NCI-H2196 (cell line): ENCODE measurements around the gene GALNT9.
"Not testable (repeated sequence)": the region's sequence is repeated elsewhere in the genome, so short reads cannot be mapped to it uniquely, and the experiment has no call there.

Experiments
- DNase-seq: peaks from one replicate; lab custom pipeline; 2025; ENCODE audit not compliant: unreplicated experiment; lab: John Stamatoyannopoulos, UW

The GALNT9 gene

GRCh38 chr12:132314516-132315233 lies 14.7 kb downstream of the GALNT9 start:
- DNase-seq: no peak

GRCh38 chr12:132314035-132314434 lies 15.4 kb downstream of the GALNT9 start:
- DNase-seq: no peak

GRCh38 chr12:132313182-132313581 lies 16.2 kb downstream of the GALNT9 start:
- no peak for DNase-seq

- DNase-seq: no peak
These were observed 16.9 kb downstream of the GALNT9 start for GRCh38 chr12:132312516-132312915.

DNA sequence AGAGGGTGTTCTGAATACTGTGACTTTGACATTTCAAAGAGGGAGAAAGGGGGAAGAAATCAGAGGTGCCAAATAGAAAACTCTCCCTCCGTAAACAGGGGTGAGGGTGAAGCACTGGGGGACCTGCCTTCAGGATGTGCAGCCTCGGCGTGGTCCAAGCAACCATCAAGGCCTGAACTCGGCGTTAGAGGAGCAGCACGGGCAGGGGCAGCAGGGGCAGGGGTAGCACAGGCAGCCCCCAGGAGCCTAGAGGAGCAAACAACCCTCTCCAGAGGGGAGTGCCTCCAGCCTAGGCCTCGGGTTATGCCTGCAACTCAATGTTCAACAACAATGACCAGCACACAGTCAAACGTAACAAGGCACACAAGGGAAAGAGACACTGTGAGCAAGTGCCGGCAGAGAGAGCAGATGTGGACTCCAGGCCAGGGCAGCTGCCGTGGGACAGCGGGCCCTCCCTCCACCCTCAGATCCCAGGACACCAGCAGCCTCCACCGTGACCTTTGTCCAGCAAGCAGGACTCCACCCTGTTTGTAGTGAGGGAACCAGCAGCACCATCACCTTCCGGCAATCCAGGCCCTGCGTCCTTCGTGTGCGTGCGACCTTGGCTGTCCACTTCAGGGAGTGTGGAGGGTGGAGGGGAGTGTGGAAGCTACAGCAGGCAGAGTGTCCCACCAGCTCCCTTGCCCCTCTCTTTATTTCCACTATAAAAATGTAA lies 18.0 kb downstream of the GALNT9 start:
- DNase-seq: no peak

DNA sequence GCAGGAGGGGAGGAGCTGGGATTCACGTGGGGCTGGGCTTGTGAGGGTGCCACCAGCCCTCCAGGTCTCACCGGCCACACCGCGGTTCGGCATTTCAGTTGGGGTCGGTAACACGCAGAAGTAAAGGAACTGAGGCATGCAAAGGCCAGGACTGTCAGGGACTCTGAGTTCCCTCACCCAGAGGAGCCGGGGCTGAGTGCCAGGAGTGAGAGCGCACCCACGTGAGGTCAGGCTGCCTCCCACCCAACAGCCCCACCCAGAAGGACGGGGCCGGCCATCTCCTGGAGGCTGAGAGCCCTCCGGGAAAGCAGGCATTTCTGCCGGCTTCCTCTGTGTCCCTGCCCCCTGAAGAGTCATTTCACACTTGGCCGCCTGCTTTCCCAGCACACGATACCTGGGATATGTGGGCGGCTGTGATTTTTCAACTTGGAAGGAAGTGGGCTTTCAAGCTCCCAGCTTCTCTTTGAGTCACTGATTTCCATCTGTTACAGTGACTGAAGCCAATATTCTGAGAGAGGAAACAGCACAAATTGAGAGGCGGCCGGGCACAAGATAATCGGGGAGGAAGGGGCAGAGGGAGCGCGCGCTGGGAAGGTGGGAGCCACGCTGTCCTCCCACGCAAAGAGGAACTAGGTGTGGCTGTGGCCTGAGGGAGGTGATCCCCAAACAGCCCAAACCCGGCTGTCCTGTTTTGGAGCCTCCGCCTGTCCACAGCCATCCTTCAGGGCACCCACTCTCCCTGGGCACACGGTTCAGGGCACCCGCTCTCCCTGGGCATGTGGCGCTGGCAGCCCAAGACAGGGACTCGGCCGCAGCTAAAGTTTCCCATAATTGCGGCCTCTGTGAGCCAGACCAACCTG lies 19.0 kb downstream of the GALNT9 start:
- no peak for DNase-seq

GRCh38 chr12:132309596-132310086 lies 19.7 kb downstream of the GALNT9 start:
- no peak for DNase-seq

DNA sequence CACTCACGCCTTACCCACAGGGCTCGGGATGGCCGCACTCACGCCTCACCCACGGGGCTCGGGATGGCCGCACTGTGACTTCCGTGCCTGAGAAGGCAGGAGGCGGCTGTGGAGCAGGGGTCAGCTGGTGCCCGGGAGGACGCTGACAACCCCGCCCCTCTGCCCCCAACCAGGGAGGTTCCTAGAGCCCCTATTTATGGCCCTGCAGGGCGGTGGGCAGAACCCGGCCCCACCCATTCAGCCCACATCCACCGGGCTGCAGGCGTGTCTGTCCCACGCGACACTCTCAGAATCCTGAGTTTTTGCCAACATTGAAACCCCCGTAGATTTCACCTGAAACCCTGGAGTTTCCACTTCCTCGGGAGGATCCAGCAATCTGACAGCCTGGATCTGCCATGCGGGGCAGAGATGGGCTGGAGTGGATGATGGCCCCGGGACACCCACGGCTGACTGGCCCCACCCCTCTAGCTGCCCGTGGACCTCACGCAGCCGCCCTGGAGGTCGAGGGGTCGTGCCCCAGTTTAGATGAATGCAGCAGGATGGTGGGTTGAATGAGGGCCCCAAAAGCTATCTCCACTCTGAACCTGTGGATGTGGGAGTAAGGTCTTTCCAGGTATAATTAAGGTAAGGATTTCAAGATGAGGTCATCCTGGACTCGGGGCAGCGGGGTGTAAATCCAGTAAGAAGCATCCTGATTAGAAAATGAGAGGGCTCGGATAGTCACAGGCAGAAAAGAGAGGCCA lies 20.4 kb downstream of the GALNT9 start:
- no peak for DNase-seq

GRCh38 chr12:132307976-132308852 lies 21.2 kb downstream of the GALNT9 start:
- DNase-seq: no peak

DNA sequence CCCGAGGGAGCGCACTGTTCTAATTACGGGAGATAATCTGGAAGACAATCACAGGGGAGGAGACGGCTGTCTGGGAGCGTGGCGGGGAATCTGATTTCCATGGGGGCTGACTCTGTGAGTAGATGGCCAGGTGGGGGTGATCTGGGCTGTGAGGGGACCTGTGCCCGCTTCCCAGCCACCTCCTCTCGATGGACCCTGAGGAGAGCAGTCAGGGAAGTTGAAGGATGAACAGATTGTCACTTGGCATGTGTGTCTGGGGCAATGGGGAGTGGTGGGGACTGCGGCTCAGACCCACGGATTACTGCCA lies 22.6 kb downstream of the GALNT9 start:
- no peak for DNase-seq

- DNase-seq: no peak
These were observed 23.2 kb downstream of the GALNT9 start for GRCh38 chr12:132305991-132306884.

DNA sequence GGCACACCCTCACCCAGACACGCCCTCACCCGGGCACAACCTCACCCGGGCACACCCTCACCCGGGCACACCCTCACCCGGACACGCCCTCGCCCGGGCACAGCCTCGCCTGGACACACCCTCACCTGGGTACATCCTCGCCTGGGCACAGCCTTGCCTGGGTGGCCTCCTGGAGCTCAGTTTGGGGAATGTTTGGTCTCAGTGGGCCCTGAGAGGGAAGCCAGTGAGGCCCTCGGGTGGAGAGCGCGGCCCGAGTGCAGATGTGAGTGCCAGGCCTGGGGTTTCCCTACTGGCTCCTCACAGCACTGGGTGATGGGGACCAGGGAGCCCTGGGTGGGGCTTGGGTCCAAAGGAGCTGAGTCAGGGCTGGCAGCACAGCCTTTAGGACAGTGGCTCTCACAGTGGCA lies 23.8 kb downstream of the GALNT9 start:
- no peak for DNase-seq

GRCh38 chr12:132304866-132305265 lies 24.5 kb downstream of the GALNT9 start:
- not testable (repeated sequence) for DNase-seq

- not testable (repeated sequence) for DNase-seq
These were observed 25.5 kb downstream of the GALNT9 start for GRCh38 chr12:132303853-132304373.

- DNase-seq: no peak
These were observed 26.7 kb downstream of the GALNT9 start for GRCh38 chr12:132302466-132303358.

DNA sequence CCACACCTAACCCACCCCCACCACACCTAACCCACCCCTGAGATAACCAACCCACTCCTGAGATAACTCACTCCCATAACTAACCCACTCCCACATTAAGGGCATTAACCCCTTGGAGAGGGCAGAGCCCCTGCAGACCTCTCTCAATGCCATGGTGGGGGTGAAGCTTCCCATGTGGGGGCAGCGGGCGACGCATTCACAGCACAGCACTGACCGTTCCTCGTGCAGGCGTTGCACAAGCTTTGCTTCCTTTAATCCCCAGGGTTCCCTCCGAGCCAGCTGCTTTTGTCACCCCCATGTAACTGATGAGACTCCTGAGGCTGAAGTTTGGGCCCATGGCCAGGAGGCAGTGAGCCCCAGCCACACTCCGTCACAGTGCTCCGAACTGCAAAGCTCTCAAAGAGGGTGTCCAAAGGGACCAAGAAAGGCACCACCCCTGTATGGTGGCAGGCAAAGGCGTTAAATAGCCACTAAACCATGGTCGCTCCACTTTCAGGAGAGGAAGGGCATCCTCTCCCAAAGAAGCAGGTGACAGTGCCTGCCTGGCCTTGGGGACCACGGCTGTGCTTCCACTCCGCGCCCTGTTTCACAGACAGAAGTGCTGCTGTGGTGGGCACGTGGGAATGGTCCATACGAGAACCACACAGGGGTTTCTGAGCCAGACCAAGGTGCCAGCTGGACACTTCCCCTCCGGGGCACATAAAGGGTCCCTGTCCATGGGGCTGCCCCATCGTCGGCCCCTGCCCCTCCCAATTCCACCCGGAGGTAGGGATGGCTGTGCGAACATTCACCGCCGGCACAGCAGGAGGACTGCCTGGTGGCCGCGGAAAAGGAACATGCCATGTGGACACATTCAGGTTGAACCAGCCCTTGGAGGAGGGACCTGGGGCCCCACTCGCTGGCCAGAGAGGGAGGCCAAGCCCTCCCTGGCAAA lies 28.3 kb downstream of the GALNT9 start:
- DNase-seq: no peak

DNA sequence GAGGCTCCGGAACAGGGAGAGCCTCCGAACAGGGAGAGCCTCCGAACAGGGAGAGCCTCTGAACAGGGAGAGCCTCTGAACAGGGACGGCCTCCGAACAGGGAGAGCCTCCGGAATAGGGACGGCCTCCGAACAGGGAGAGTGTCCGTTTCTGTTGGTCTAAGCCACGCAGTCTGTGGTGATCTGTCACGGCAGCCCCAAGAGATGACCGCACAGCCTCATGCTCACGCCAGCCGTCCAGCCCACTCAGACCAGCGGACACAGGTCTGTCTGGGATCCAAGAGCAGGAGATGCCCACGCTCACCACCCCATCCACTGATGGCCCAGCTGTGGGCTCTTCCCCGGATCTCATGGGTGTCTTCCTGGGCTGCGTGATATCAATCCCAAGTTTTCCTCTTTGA lies 33.3 kb downstream of the GALNT9 start:
- DNase-seq: no peak
